H9 (cell line): ENCODE data around the gene IQCK. TPM values are rescaled to one million over a fixed set of nuclear protein-coding genes. Genes with fewer than 3 reads are reported as not detected.

ENCODE experiments used
- DNase-seq: peaks from one replicate; pipeline ENCODE4 v3.0.0-alpha.2; 2017
- H2AFZ ChIP-seq: one replicate; pipeline ENCODE4 v1.6.1; 2013; ENCODE audit warnings: mild to moderate bottlenecking, low read length, control low read depth, moderate library complexity
- H2AK5ac ChIP-seq: 2 replicates; pipeline ENCODE4 v1.6.1; 2013; ENCODE audit warnings: low read length, control low read depth, mixed read lengths; ENCODE audit not compliant: insufficient read length
- H2BK120ac ChIP-seq: one replicate; pipeline ENCODE4 v1.6.1; 2013; ENCODE audit warnings: low read depth, mild to moderate bottlenecking, low read length, control low read depth, inconsistent platforms; ENCODE audit not compliant: poor library complexity, severe bottlenecking
- H2BK12ac ChIP-seq: 2 replicates; pipeline ENCODE4 v1.6.1; 2013; ENCODE audit warnings: low read length, control low read depth, mixed read lengths, low read depth; ENCODE audit not compliant: insufficient read length
- H2BK15ac ChIP-seq: 2 replicates; pipeline ENCODE4 v1.6.1; 2013; ENCODE audit warnings: low read depth, low read length, control low read depth
- H2BK20ac ChIP-seq: one replicate; pipeline ENCODE4 v1.6.1; 2013; ENCODE audit warnings: low read depth, mild to moderate bottlenecking, low read length, control low read depth, inconsistent platforms; ENCODE audit not compliant: poor library complexity, severe bottlenecking
- H2BK5ac ChIP-seq: 2 replicates; pipeline ENCODE4 v1.6.1; 2013; ENCODE audit warnings: low read length, control low read depth, mixed read lengths; ENCODE audit not compliant: insufficient read length
- H3K14ac ChIP-seq: 2 replicates; pipeline ENCODE4 v1.6.1; 2013; ENCODE audit warnings: low read length, control low read depth; ENCODE audit not compliant: insufficient read depth
- H3K18ac ChIP-seq: 2 replicates; pipeline ENCODE4 v1.6.1; 2013; ENCODE audit warnings: low read depth, mild to moderate bottlenecking, mixed read lengths, low read length, control low read depth; ENCODE audit not compliant: insufficient read length
- H3K23ac ChIP-seq: 2 replicates; pipeline ENCODE4 v1.6.1; 2013; ENCODE audit warnings: low read length, control low read depth, mixed read lengths, low read depth; ENCODE audit not compliant: insufficient read length
- H3K23me2 ChIP-seq: 2 replicates; pipeline ENCODE4 v1.6.1; 2013; ENCODE audit warnings: low read depth, mild to moderate bottlenecking, mixed read lengths, low read length, control low read depth; ENCODE audit not compliant: insufficient read length, poor library complexity, severe bottlenecking
- H3K27ac ChIP-seq: 2 replicates; pipeline ENCODE4 v1.5.1; 2013; ENCODE audit warnings: low read length, control low read depth, mixed read lengths, low read depth; ENCODE audit not compliant: insufficient read length
- H3K27me3 ChIP-seq: 2 replicates; pipeline ENCODE4 v1.6.1; 2013; ENCODE audit warnings: low read length, control low read depth, inconsistent platforms; ENCODE audit not compliant: insufficient read depth
- H3K4ac ChIP-seq: 2 replicates; pipeline ENCODE4 v1.6.1; 2013; ENCODE audit warnings: low read depth, mild to moderate bottlenecking, control low read depth, inconsistent platforms, low read length, moderate library complexity
- H3K4me1 ChIP-seq: 2 replicates; pipeline ENCODE4 v1.6.1; 2013; ENCODE audit warnings: low read length, control low read depth, inconsistent platforms; ENCODE audit not compliant: insufficient read depth
- H3K4me2 ChIP-seq: 2 replicates; pipeline ENCODE4 v1.6.1; 2013; ENCODE audit warnings: low read length, control low read depth, mixed read lengths; ENCODE audit not compliant: insufficient read length, insufficient read depth
- H3K56ac ChIP-seq: 2 replicates; pipeline ENCODE4 v1.6.1; 2013; ENCODE audit warnings: low read depth, mild to moderate bottlenecking, mixed read lengths, low read length, control low read depth; ENCODE audit not compliant: insufficient read length
- H3K79me1 ChIP-seq: 2 replicates; pipeline ENCODE4 v1.6.1; 2013; ENCODE audit warnings: low read depth, mild to moderate bottlenecking, moderate library complexity, low read length, control low read depth, inconsistent platforms; ENCODE audit not compliant: insufficient read depth, poor library complexity, severe bottlenecking
- H3K79me2 ChIP-seq: 2 replicates; pipeline ENCODE4 v1.6.1; 2013; ENCODE audit warnings: low read length, control low read depth, inconsistent platforms; ENCODE audit not compliant: insufficient read depth
- H3K9ac ChIP-seq: 2 replicates; pipeline ENCODE4 v1.6.1; 2013; ENCODE audit warnings: low read length, control low read depth, mixed read lengths; ENCODE audit not compliant: insufficient read length; ENCODE audit errors: extremely low read depth
- H3K9me3 ChIP-seq: one replicate; pipeline ENCODE4 v1.6.1; 2013; ENCODE audit warnings: low read depth, low read length, inconsistent platforms; ENCODE audit not compliant: control insufficient read depth
- H3T11ph ChIP-seq: one replicate; pipeline ENCODE4 v1.6.1; 2013; ENCODE audit warnings: mild to moderate bottlenecking, low read length, control low read depth, inconsistent platforms
- H4K20me1 ChIP-seq: one replicate; pipeline ENCODE4 v1.6.1; 2013; ENCODE audit not compliant: control insufficient read depth, insufficient read length, insufficient read depth
- H4K5ac ChIP-seq: 2 replicates; pipeline ENCODE4 v1.6.1; 2013; ENCODE audit warnings: low read depth, mild to moderate bottlenecking, mixed read lengths, low read length, control low read depth; ENCODE audit not compliant: insufficient read length
- H4K8ac ChIP-seq: replicated peaks from 2 replicates; pipeline ENCODE4 v1.6.1; 2013; ENCODE audit warnings: low read length, control low read depth, mixed read lengths, low read depth; ENCODE audit not compliant: insufficient read length
- H4K91ac ChIP-seq: 2 replicates; pipeline ENCODE4 v1.6.1; 2013; ENCODE audit warnings: low read depth, mild to moderate bottlenecking, moderate library complexity, mixed read lengths, low read length, control low read depth; ENCODE audit not compliant: insufficient read length
- H3K27ac Mint-ChIP-seq, 3 experiments: 2 replicates in 2 of 3; 3 replicates in 1 of 3; pipeline ENCODE4 v1.8.0; 2020 to 2021; ENCODE audit warnings: mixed read lengths in 3 of 3, mild to moderate bottlenecking in 1 of 3, moderate library complexity in 1 of 3
- H3K27me3 Mint-ChIP-seq: 2 replicates; pipeline ENCODE4 v1.8.0; 2021; ENCODE audit warnings: low read depth, mild to moderate bottlenecking, moderate library complexity, mixed read lengths
- H3K36me3 Mint-ChIP-seq, 3 experiments: 2 replicates in 2 of 3; 3 replicates in 1 of 3; pipeline ENCODE4 v1.8.0; 2020 to 2021; ENCODE audit warnings: low read depth in 3 of 3, mixed read lengths in 3 of 3; ENCODE audit not compliant: insufficient read depth in 1 of 3
- H3K4me1 Mint-ChIP-seq, 2 experiments: 2 replicates each; pipeline ENCODE4 v1.8.0; 2020; ENCODE audit warnings: mixed read lengths in 2 of 2
- H3K4me3 Mint-ChIP-seq, 2 experiments: 2 replicates in 1 of 2; 3 replicates in 1 of 2; pipeline ENCODE4 v1.8.0; 2020 to 2021; ENCODE audit warnings: mild to moderate bottlenecking in 2 of 2, mixed read lengths in 2 of 2, moderate library complexity in 1 of 2
- H3K9me3 Mint-ChIP-seq, 2 experiments: 2 replicates in 1 of 2; 3 replicates in 1 of 2; pipeline ENCODE4 v1.8.0; 2020; ENCODE audit warnings: mild to moderate bottlenecking in 2 of 2, mixed read lengths in 2 of 2, moderate library complexity in 1 of 2
- CTCF ChIP-seq: fragments of 200-600 bp; sonication (generic); conservative IDR thresholded peaks from 3 replicates; pipeline ENCODE4 v1.8.0; 2021; ENCODE audit warnings: antibody characterized with exemption, mild to moderate bottlenecking
- WGBS: extraction: QIAGEN DNeasy Blood & Tissue Kit; methylation state at CpG from one replicate; pipeline ENCODE4 v1.1.7; 2013; ENCODE audit warnings: missing lambda C conversion rate, low lambda C conversion rate, mixed read lengths; ENCODE audit not compliant: insufficient read length; ENCODE audit errors: extremely low coverage; 5-methylcytosine and 5-hydroxymethylcytosine counted together
- total RNA-seq: library from RNA; stranded (reverse); gene quantifications from 2 replicates; pipeline ENCODE4 v1.2.1, GENCODE V29; 2021

IQCK gene
- total RNA-seq, 1 experiment from 2014 or later: 9.0 TPM

GRCh38 chr16:19708296-19709205, 9.5 kb upstream of the IQCK start:
- no peak for DNase-seq
- Histone ChIP-seq H3K27me3 (no peaks in the 10 kb centered on the region), H3K18ac (no peak overlapping the region), H3K27ac (no peak overlapping the region), H3K4ac (no peak overlapping the region), H2AFZ (no peak overlapping the region), H4K91ac (no peak overlapping the region), H2AK5ac (no peak overlapping the region), H3K23ac (no peak overlapping the region), H4K20me1 (peaks cover 6% of the 10 kb centered on the region), H3T11ph (no peak overlapping the region), H3K79me2 (peaks cover 12% of the 10 kb centered on the region; the same call in 1 of the 2 replicates), H3K23me2 (no peaks in the 10 kb centered on the region), H3K4me2 (no peak overlapping the region), H4K5ac (no peak overlapping the region), H2BK120ac (no peak overlapping the region), H3K9ac (no peak overlapping the region), H3K56ac (no peak overlapping the region), H3K14ac (no peak overlapping the region; the same call in 1 of the 2 replicates), H3K9me3 (no peaks in the 10 kb centered on the region), H2BK15ac (no peak overlapping the region), H2BK12ac (no peak overlapping the region), H2BK5ac (no peak overlapping the region), H4K8ac (no peak overlapping the region), H3K79me1 (peaks cover 2% of the 10 kb centered on the region), H2BK20ac (no peak overlapping the region), H3K4me1 (peaks cover 2% of the 10 kb centered on the region; the same call in 1 of the 2 replicates)
- Mint-ChIP-seq H3K36me3 (peaks cover 67 to 92% (median 85%) of the 10 kb centered on the region in 3 experiments), H3K9me3 (no peaks in the 10 kb centered on the region), H3K27ac (peak overlapping the region; percentile 42 to 93 (median 81); a peak in 6 of 7 replicates), H3K4me1 (peaks cover 39 to 61% of the 10 kb centered on the region in 2 experiments), H3K4me3 (peak overlapping the region in 1 of 2 experiments; percentile 49; a peak in 2 of 5 replicates), H3K27me3 (no peaks in the 10 kb centered on the region)
- WGBS: no CpG with 5 or more reads among the region's 18 CpGs
- no peak for TF ChIP-seq CTCF
